Activated CD8-positive, alpha-beta memory T cell treated with anti-CD3 and anti-CD28 coated beads for 48 hours (primary cell): ENCODE data around the gene SLIT3.

Source experiments
- DNase-seq, 3 experiments: peaks; one replicate each; pipeline ENCODE4 v3.0.0-alpha.2; 2020; ENCODE audit warnings: low read depth in 2 of 3, low spot score in 2 of 3

SLIT3 gene

DNA sequence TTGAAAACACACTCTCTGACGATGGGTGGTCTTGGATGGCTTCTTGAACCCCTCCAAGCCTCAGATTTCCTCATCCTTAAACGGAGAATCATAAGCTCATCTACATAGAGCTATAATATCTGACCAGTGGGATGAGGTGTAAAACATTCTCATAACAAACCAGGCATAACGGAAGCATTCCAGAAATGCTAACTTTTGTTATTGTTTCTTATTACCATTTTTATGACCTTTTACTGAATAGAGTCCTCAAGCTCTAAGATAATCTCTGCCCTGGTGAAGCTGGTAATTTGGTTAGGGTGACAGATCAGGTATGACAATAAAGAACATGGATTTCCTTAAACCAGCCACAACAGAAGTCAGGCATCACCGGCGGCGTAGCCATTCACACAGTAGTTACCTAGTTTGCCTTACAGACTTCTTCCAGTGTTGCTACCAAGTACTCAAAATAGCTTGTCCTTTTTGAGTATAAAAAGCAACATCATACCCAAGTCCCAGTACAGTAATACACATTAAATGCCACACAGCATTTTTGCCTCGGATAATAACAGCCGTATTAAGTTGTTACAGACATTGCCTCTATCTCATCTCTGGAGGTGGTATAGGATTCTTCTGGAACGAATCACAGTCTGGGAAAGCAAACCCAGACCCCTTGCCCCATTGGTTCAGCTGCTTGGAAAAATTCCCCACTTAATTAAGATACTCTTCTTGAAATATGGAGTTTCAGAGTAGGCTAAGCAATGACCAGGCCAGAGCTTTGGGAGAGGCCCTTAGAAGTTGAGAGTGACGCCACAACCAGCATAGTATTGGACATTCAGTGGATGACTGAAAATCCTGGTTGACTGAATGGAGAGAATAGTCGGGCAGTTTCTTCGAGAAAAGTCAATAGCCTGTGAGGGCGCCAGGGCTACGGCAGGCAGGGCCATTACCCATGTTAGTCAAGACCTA lies 252.5 kb downstream of the SLIT3 start:
- DNase-seq: no peak

DNA sequence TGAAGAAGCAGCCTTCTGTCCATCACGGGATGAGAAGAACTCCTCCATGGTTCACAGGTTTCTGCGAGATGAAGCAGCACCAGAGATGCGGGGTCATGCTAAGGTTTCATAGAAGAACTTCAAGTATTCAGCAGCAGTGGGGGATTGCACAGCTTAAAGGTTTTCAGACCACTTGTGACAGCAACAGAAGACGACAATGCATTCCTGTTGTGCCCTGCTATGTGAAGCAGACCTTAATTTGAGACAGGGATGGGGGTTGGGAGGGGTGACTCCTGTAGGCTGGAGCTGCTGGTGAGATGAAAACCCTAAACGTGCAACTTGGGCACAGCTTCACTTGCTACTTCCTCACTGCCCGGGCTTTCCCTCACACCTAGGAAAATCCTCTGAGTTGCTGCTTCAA lies 256.0 kb downstream of the SLIT3 start:
- no peak for DNase-seq

DNA sequence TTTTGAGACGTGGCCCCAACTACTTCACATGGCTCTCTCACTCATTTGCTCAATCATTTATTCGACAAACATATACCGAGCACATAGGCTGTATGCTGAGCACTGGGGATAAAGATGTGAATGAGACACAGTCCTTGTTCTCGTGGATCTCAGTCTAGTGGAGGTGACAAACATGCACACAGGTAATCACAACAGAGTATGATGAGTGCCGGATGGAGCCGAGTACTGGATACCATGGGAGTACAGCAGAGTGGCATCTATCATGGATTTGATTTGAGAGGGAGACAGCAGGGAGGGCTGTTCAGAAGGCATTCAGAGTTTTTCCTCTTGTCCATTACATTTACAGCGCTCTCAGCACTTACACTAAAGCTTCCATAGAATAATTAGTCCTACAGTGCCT lies 259.8 kb downstream of the SLIT3 start:
- DNase-seq: no peak

DNA sequence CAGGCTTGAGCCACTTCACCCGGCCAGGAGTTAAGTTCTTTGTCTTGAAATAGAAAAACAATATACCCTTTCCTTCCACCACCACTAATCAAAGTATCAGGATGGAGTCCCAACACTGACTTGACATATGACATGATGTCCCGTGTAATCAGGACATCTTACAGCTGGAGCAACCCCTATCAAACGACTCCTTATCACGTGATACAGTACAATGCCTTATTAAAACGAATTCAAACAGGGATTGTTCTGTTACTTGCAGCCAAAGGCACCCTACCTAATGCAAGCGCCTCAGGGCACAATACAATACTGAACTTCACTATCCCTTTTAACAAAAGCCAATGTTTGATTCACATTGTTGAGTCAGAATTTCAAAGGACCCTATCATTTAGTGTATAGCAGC lies 261.3 kb downstream of the SLIT3 start:
- no peak for DNase-seq

DNA sequence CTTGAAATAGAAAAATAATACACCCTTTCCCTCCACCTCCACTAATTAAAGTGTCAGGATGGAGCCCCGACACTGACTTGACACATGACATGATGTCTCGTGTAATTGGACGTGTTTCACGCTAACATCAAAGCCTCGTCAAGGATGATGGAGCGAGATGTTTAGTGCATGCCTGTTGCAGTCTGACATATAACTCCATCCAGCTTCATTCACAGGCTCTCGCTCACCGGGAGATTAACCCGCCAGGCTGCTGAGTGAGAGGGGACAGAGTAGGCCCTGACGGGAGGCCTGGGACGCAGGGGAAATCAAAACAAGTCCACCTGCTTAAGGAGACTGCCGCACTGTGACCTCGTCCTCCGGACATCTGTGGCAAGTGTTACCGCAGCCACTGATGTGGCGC lies 263.5 kb downstream of the SLIT3 start:
- DNase-seq: no peak

DNA sequence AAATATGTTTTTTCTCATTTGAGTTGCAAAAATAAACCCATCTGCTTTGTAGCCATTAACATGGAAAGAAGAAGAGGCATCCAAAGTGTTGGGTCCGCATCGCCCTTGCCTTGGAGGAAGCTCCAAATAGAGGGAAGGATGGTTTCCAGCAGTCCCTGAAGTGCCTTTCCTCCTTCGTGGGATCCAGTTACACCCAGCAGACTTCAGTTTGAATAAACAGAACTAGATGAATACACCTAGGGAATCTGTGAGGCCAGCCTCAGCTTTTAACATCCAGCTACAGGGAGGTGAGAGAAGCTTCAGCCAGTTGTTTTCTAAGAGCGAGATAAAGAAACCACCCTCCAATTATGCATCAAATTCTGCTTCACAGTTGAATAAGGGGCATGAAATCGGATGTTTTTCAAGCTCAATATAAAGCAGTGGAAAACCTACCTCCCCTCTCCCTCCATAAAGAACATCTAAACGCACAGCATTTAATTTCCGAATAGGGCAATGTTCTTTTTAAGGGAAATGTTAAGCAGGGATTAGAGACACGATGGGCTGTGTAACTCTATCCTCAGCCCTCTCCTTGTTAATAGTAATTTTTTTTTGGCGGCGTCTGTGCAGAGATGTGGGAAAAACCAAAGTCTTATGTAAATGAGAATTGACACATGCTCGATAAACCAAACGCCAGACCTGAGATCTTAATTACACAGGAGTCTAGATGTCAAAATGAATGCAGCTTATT lies 264.7 kb downstream of the SLIT3 start:
- no peak for DNase-seq

DNA sequence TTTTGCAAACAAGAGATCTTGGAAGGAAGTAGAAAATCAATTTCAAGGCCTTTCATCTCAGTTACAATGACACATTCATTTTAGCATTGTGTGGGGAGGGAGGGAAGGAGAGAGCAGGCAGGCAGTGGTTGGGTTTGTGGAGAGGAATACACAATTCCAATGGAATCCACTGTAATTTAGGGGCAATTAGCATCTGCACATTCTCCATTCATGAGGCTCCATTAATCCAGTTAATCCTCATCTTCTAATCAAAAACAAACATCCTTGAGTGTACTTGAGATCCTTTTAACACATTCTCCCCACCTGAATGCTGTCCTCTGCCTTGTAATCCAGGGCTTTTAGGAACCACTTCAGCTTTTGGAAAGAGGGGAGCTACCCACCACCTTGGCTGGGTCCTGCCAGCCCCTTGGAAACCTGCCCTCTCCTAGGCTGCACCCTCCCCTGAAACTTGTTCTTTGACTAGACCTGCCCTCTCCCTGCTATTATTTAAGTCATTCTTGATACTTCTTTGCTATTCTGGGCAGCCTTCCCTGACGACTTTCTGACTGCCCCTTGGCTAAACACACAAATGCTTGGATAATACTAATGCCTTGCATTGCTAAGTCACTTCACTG lies 271.2 kb downstream of the SLIT3 start:
- no peak for DNase-seq

DNA sequence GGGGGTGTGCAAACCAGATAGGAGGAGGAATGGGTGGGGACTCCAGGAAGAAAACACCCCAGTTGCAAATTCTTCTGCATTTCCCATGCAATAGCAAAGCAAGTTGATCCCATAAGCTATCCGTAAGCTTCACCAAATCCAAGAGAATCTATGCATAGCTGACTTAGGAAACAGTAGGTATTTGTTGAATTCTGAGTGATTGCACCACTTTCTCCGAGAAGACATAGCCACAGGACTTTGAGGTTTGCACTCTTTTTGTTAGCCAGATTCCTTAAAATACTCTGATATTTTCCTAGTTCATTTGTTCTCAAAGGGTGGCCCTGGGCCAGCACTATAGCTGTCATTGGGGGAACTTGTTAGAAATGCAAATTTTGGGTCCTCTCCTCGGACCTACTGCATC lies 271.9 kb downstream of the SLIT3 start:
- no peak for DNase-seq

DNA sequence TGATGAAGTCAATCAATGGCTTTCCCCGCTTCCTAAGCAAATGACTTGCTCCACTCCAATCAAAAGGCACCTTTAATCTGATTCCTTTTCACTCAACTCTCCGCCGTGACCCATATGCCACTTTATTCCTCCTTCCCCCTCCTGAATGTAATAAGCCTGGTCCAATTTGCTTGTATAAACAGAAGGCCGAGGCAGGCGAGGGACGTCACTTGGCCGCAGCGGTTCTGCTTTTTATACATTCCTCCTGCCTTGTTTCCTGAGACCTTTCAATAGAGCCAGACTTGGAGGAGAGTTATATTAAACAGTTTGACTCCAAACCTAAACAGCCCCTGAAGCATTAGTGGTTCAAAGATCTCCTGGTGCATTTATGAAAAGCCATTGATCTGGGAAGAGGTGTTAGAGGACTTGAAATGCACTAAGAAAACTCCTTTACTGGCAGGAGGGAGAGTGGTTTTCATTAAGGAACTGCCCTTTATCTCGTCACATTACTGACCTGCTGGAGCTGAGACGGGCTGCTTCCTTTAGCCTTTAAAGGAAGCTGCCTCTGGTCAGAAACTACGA lies 273.4 kb downstream of the SLIT3 start:
- DNase-seq: no peak

DNA sequence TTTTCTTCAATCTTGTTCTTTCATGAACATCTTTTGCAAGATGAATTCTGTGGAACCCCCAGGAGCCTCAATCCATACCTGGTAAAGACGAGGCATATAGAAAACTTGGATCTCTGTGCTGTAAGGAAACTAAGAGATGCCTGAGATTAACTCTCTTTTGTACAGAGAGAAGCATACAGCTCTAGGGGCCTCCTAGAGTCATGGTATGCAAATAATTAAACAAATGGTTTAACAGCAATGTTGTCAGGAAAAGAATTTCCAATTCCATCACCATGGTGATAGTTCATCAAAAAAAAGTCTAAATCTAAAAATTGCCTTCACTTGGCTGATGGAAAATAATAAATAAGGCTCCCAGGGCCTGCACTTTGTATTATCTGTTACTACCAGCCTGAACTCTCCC lies 275.4 kb downstream of the SLIT3 start:
- DNase-seq: no peak

DNA sequence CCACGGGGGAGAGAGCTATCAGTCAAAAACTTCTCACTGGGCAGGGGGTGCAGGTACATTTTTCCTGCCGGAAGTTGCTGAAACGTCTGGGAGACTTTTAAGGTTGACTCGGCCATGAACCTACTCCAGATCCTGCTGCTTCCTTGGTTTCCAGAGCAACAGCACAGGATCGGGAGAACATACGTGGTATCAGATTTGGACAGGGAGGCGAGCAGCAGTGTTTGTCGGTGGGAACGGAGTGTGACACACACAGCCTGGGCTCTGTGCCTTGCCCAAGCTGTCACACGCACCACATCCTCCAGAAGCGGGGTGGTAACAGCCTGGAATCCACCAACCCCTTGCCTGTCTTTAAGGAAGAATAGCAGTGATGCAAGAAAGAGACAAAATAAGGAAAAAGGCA lies 276.5 kb downstream of the SLIT3 start:
- no peak for DNase-seq

DNA sequence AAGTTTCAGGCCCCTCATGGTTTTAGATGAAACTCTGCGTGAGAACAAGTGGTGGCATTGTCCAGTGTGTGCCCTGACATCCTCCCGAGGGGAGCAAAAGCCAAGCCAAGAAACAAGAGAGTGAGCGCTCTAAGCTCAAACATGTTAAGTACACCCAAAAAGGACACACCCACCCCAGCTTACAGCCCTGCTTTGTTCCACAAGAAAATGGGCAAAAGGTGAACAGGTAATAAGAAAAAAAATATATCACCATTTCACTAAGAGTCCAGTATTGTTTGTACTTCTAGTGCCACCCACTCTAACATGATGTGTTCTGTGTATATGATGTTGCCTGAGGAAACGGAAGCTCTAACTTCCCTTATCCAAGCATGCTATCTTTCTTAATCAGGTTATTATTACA lies 278.2 kb downstream of the SLIT3 start:
- DNase-seq: no peak

DNA sequence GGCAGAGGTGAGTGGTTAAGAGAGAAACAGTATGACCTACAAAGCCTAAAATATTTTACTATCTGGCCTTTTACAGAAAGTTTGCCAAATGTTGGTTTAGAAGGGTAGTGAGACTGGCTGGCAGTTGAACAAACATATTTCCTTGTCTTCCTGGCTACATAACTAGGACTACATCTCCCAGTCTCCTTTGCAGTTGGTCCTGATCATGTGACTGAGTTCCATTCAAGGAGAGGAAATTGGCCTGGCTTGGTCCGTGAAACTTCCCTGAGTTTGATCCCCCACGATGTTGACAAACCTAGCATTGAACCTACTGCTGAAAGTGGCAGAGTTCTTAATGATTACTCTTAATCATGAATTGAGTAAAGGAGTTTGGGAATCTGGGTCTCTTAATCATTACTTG lies 280.8 kb downstream of the SLIT3 start:
- DNase-seq: no peak

DNA sequence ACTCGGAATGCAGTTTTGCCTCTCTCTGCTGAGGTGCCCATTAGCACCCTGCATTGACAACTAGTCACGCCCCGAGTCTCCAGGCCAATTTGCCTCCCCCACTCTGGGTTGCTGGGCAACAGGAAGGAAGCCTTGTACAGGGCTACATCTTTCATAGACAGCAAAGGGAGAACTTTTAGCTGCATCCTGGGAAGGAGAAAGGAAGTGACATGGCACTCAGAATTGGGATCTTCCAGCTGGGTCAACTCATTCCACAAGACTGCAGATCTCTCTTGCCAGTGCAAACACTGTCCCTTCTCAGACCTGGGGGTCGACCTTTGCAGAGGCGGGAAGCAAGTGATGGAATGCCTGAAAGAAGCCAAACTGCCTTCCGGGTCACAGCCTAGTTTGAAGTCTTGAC lies 282.0 kb downstream of the SLIT3 start:
- no peak for DNase-seq

DNA sequence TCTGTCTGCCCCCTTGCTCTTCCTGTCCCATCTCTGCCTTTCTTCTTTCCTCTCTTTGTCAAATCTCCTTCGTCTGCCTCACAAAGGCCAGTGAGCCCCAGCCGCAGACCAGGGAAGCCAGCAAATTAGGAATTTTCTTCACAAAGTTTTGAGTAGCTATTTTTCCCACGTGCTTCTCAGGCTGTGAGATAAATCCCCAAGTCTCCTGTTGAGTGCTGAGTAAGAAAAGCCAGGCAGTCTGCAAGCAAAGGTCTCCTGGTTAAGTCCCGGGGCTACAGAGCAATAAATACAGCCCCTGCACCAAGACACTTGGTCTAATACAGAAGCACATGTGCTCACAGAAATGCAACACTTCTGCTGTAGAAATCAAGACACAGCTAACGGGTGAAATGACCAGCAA lies 284.9 kb downstream of the SLIT3 start:
- DNase-seq: no peak

DNA sequence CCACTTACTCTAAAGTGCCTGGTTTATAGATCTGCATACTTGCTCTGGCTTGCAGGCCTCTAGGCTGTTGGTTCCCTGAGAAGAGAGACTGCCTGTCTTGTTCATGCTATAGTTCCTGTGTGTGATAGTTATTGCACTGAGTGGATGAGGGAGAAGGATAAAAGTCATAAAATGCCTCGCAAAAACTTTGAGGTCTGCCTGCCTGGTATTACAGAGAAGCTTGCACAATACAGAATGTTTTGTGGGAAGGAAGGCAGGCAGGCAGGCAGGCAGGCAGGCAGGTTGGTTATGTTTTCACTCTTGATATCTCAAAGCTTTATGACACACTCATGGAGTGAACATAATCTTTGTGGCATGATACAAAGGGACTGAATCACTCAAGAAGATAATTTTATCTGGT lies 287.1 kb downstream of the SLIT3 start:
- DNase-seq: no peak

DNA sequence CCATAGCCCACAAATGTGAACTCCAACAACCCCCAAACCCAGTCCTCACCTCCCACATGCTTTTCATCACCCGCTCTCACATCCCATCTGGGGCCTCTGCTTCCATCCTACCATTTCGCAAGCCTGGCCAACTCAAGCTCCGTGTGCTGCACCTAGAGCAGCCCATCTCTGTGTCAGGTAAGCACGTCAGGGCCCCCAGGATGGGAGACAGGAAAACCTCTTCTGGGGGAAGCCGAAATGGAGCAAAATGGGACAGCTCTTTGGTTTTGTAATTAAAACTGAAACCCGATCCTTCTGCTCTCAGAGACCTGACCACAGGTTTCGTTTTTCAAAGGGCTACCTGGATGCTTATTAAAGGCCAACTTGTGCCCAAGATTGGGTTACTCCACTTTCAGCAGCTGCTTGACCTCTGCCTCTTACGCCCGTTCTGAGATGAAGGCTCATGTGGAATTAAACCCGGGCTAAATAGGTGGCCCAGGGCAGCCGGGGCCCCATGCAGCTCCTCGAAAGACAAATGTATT lies 287.7 kb downstream of the SLIT3 start:
- no peak for DNase-seq

DNA sequence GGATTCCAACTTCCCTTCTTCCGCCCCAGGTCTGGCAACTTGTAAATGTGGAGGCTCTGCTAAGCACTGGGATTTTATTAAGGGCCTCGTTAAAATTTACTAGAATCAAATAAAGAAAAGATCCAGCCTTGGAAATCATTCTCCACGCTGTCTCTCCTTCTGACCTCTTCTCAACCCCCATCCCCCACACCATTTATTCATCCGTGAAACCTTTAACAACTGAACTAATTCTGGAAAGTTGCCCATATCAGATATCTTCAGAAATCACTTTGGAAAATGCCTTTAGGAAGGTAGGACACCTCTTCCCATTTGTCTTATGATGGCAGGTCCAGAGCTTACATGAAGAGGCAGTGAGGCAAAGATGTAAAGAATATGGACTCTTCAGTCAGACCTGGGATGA lies 288.5 kb downstream of the SLIT3 start:
- DNase-seq: no peak

DNA sequence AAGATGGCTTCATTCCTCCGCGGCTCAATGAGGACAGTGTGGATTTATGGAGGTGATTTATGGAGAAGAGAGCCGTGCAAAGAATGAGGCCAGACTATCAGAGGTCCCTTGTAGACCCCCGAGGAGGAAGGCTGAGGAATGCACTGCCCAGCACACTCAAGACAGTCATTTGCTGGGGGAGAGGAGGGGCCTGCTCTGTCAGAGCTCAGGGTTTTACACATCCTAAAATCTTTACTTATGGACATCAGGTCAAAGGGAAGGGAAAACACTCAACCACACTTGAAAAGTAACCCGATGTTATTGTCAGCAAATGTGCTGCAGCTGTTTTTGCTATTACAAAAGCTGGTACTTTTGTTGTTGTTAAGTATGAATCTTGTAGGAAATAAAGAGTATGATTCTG lies 289.5 kb downstream of the SLIT3 start:
- DNase-seq: no peak

DNA sequence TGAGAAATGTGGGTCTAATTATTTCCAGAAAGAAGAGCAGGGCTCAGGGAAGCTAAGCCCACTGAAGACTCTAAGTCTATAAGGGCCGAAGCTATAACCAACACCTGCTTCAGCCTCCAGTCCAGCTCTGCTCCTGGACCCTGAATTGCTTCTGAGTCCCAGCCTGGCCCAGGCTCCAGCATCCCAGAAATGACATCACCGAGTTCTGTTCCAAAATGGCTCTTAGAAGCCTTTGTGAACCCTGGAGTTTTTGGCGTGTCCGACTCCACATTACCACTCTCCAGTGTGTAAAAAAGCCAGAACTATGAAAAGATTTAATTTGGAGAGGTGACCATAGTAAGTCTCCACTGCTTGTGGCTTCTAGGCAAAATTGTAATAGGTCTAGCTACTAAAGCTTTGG lies 289.9 kb downstream of the SLIT3 start:
- no peak for DNase-seq

DNA sequence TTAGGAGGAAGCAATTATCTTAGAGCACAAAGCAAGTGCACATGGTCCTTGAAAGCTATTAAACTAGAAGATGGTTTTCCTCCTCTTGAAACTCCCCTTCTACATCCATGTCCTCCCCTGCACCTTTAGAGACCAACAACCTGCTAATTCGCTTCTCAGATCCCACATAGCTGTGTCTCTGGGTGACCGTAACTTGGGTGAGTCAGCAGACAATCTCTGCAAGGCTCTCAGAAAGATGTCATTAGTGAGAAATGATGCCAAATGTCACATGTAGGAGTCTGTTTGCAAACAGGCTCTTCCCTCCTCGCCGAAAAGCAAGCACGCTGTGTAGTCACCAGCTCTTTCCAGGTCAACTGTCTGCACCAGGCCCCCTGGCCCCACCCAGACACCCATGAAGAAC lies 291.8 kb downstream of the SLIT3 start:
- DNase-seq: no peak
